NOMO-1 treated with dmso at 0.1 percent for 144 hours (cell line): Measurements from ENCODE around the gene SSBP2.

Experiments
- DNase-seq: peaks from one replicate; lab custom pipeline; 2025; ENCODE audit not compliant: unreplicated experiment; lab: John Stamatoyannopoulos, UW

The SSBP2 gene

DNA sequence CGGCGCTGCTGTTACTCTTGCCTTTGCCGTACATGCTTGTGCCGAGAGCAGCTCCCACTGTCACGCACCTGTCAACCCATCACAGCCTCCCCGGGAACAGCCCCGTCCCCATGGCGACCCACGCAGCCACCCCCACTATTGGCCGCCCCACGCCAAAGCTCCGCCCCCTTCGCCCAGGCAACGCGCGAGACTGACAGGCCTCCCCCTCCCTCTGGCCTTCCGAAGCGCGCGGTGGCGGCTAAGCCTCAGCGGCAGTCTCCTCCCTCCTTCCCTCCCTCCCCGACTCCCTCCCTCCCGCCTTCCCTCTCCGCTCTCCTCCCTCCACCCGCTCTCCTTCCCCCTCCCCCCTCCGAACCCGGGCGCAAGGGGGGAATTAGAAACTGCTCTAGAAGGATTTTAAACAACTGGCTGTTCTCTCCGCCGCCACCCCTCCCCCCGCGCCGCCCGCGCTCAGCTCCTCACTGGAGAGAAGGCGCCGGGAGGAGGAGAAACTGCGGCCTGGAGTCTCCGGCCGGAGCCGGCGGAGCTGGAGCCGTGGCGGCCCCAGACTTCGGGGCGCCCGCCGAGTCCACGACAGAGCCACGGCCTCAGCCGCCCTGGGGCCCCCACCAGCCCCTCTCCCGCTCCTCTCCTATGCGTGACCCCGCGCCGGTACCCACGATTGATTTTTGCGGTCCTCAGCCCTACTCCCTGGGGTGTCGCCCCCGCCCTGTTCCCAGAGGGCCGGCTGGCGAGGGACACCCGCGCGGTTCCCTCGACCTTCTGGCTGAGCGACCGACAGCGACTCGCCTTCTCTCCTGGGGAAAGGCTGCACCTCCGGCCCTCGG is at the start of gene SSBP2:
Gene SSBP2, minus strand, starts transcription at position 89 of the 827 bp plus-strand sequence. Its CDS starts 55 bp downstream, at position 34.
- DNase-seq, result peak; percentile 96

DNA sequence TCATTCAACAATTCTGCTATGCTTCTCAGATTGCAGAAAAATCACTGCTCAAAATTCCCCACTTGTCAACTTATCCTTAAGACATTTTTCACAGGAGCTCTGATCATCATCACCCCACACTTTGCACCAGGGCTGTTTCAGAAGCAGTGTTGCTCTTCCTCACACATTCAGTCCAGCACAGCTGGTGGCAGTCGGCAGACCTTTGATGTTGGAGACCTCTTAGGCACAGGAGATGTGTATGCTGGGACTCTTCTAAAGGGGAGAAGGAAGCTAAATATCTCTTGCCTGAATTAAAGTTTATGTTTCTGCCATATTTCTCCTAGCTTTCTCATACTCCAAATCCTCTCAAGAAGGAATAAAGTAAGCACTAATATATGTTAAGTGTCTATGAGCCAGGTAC is 44.8 kb upstream of the SSBP2 start:
- DNase-seq, result no peak

DNA sequence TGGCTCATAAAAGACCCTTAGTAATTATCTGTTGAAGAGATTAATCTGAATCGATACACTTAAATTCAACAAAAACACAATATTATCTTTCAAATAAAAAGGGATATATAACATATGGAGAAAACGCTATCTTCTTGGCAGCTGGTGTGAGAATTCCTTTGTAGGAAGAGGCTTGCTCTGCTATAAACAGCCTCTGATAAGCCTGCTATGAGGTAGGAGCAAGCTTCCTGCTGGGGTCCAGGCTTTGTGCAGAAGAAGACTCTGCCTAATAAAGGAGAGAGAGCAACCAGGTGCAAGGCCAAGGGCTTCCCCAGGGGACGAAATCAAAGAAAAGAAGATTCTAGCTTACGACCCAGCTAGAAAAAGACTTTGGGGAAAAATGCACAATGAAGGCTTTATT is 43.3 kb upstream of the SSBP2 start:
- no peak for DNase-seq

DNA sequence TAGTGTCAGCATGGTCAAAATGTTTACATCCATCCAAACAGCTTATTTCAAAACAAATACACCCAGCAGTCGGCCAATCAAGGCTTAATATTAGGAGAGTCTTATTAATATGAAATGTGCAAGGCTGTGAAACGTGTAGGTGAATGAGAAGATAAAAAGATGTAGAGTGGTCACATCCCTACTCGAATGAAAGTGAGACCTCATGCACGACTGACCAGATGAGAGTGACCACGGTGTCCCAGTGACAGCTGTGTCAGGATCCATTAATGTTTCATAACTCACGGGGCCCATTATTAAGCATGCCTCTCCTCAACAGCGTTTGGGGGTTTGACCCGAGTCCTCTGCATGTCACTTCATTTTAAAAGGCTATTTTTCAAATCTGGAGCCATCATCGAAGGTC is 39.4 kb upstream of the SSBP2 start:
- no peak for DNase-seq

DNA sequence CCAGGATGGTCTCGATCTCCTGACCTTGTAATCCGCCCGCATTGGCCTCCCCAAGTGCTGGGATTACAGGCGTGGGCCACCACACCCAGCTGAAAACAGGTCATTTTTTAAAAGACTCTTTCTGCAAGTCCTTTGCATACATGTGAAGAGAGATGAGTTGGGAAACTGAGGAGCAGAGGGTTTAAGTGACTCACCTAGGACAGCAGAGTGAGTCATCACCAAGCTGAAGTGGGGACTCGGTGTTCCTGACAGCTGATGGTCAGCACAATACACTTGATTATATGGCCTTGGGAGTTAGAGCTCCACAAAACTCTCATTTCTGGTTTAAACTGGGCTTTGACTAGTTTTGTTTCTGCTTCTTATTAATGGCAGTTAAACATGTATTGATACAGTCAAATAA is 38.1 kb upstream of the SSBP2 start:
- no peak for DNase-seq

DNA sequence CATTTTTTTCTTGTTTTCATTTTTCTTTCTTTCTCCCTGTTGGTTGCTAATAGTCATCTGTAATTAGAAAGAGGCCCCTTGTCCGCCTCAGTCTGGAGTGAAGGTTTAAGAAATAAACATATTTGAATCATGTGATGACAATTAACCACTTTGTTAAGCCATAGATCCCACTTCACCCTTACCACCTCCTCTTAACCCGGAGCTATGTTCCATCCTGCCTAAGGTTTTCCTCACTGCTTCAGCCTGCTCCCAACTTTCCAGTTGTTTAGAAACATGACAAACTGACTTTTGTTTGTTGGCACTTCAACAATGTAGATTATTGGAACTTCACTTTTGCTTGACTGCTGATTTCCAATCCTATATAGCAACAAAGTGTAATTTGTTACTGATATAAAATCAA is 37.4 kb upstream of the SSBP2 start:
- no peak for DNase-seq

DNA sequence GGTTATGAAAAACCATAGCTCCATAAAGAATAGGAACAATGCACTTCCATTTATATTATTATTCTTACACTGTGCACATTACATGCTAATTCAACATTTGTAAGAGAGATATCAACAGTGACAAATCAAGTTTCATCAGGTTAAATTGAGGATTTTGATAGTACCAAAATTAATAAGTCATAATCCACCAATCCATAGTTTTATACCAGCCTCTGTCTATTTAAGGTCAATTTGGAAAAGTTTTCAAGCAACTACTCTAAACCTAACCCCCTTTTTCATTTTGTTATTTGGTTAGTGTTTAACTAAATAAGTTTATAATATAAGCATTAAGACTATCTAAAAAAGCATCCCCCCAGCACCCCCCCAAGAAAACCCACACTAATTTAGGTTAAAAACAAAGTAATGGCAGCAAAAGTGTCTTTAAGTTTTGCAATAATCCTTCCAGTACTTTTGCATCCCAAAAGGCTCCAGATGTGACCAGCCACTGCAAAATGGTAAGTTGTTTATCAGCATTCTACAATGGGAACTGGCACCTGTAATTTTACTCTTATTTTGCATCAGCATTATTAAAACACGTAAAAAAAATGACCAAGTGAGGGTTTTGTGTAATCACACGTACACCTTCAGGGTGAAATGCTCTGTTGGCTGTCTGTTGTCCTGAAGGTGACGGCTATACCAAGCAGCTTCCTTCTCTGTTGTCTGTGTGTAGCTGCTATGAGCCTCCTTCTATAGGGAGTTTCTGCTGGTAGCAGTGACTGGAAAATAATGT is 36.8 kb upstream of the SSBP2 start:
- DNase-seq, result peak; percentile 58

DNA sequence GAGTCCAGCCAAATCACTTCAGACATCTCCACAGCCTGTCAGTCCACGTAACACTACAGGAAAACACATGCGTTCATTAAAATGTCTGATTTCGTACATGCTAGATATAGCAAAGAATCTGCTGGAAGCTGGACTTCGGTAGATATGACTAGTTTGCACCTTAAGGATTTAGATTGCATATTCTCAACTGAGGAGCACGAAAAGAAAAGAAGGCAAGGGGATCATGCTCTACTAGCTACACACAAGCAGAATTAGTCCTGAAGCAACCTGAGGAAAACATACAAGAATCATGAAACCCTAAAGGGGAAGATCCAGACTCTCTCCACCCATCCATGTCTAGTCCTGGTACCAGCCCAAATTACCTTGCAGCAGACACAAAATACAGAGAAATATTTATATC is 36.1 kb upstream of the SSBP2 start:
- DNase-seq, result no peak

DNA sequence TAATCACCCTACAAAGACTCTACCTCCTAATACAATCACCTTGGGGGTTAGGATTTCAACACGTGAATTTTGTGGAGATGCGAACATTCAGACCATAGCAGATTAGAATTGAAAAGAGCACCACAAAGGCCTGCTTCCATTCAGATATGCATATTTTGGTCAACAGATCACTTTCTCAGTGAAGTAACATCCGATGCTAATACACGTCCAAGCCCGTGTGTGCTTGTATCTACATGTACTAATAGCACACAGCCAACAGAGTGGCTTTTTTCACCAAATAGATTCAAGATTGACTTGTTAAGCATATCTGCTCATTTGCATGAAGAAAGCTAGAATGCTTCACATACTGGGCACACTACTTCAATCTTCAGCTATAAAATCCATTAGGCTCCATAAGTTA is 35.6 kb upstream of the SSBP2 start:
- DNase-seq, result no peak

DNA sequence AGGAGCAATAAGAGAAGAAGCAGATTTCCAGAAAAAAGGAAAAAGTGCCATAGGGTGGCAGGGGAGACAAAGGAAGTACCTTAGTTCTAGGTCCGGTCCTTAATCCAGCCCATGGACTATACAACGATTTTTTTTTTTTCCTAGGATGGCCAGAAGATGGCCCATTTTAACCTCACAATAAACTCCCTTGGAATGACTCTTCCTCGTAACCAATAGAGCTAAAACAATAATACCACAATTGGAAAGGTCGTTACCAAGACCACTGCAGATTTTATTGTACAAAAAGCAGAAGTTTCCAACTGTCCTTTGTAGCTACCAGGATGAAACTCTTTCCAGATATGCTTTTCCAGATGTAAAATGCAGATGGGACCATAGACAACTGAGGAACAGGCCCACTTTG is 34.4 kb upstream of the SSBP2 start:
- DNase-seq, result no peak

DNA sequence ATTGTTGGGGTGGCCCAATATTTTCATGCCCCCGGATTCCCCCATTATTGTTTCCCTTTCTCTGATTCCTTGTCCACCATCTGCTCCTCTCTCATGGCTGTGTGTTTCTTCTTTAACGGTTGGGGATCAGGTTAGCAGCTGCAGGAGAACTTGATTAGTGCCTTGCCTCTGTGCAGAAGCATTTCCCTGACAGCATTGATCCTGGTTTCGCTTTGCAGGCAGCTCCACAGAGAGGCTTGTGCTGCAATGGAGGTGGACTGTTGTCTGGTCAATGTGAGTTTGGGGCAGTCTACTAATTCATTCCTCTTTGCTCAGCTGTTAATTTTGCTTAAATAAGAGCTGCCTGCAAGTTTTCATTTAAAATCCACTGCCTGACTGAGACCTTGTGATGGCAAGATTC is 32.5 kb upstream of the SSBP2 start:
- no peak for DNase-seq

DNA sequence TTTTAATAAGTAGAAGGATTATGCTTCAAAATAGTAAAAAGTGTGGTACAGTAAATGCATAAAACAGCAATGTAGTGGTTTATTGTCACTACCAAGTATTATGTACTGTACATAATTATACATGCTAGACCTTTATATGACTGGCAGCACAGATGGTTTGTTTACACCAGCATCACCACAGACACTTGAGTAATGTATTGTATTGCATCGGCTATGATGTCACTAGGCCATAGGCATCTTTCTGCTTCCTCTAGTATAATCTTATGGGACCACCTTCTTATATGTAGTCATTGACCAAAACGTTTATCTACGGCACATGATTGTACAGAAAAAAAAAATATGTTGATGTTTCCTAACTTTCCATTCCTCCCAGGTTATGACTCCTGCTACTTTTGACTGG is 31.9 kb upstream of the SSBP2 start:
- no peak for DNase-seq

DNA sequence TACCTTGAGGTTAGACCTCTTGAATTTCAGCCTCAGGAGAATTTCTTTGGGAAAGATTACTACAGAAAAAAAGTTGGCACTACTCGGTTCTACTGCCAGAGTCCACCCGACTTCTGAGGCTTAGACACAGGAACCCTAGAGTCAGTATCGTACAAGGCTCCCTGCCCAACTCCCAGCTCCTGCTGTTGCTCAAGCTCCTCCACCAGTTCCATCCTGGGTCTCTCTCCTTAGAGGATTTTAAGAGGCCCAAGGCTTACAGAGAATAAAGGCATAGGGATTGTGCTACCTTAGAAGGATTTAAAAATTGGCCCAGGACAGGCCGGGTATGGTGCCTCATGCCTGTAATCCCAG is 29.0 kb upstream of the SSBP2 start:
- DNase-seq, result no peak

DNA sequence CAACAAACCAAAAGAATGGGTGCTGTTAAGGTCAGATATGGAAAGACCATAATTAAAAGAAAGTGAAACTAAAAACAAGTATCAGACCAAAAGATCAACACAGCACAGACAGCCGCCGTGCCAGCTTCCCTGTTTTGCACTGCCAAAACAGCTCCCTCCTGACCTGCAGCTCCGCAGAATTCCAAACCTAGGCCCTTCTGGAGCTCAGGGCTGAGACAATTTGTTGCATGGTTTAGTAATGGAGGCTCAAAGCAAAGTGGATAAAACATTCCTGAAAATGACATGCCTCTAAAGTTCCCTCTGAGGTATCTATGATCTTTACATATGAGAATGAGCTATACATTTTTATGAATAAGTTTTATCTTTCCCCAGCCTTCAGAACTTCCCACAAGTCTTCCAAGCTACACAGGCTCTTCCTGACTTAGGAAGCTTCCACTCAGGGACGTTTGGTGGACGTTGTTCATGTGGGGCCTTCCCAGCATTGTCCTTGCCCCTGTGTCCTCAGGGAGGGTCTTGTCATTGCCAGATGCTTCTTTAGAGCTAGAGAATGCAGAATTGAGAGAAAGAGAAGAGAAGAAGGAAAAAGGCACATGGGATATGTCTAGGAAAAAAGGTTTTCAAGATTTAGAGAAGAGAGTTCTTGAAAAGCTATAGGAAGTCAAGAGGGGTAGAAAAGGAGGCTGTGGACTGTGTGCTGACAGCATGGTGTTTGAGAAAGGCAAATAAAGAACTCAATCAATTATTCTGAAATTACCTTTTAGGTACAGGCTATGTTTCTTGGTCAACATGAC is 28.4 kb upstream of the SSBP2 start:
- no peak for DNase-seq

DNA sequence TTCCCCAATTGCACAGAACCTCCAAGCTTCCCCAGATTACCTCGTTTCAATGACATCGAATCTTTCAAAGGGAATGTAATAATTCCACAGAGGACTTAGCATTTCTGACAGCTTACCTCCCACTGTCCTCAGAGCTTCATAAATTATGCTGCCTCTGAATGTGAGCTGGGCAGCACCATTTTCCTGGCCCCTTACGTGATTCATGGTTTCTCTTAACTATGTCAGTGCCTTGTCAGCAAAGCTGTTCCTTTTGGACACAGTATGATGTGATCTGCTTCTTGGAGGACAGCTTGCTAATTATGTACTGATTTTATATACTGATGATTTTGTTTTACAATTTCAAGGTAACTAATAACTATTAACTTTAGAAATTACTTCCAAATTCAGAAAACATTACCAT is 27.7 kb upstream of the SSBP2 start:
- DNase-seq, result no peak

DNA sequence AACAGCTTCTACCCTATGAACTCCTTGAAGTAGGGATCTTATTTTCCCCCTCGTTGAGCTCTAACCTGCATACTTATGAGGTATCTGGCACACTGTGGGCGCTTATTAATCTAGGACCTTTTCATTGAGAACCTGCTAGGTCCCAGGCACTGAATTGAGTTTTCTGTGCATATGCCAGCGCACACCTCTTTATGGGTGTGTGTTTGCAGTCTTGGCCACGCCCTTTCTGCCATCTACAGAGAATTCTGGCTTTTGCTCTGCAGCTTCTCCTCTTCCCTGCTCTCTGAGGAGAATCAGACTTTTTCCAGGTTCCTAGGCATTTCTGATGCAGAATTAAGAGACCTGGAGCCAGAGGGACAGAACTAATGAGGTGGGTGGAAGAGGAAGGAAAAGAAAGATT is 25.4 kb upstream of the SSBP2 start:
- DNase-seq, result no peak

DNA sequence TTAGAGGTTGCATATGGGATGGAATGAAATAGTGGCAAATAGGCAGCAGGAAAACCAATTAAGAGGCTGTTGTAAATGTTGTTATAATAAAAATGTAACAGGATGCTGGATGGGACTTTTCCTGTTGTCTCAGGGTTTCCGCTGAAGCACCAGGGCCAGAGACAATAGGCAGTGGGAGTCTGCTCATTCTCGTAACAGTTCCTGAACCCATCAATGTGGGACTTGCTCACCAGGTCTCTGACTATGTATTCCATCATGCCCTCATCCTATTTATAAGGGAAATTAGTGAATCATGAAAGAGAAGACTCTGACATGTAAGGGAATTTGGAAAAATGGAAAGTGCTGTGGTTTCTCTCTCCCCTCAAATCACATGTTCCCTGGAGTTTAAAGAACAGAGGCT is 23.5 kb upstream of the SSBP2 start:
- DNase-seq, result no peak

DNA sequence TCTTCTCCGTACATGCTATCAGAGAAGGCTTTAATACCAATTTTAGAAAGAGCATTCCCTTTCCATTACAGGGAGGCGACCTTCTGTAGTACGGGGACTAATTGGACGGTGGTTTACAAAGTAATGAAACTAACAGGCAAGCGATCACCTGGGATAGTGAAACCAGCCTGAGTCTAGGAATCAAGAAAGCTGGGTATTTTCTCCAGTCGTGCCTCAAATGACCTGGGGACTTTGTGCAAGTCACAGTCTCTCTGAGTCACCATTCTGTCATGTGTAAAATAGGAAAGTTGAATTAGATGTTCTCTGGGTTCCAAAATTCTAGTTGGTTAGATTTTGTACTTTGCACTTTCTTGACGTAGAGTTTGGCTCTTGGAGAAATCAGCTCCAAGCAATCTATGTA is 22.7 kb upstream of the SSBP2 start:
- no peak for DNase-seq

DNA sequence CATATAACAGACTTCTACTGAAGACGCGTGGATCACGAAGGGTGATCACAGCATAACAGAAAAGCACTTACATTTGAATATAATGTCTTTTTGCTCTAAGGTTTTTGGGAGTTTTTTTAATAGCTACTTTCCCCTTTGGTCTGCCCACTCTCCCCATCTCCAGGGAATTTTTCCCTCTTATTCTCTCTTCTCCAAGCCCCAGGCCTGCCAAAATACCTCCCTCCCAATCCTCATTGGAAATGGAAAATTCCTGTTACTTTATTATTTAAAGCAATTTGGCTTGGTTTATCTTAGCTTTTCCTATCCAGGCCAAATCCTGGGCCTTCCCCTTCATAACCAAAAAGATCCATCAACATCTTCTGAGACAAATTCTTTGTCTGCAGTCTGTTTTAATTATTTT is 22.3 kb upstream of the SSBP2 start:
- DNase-seq, result no peak

DNA sequence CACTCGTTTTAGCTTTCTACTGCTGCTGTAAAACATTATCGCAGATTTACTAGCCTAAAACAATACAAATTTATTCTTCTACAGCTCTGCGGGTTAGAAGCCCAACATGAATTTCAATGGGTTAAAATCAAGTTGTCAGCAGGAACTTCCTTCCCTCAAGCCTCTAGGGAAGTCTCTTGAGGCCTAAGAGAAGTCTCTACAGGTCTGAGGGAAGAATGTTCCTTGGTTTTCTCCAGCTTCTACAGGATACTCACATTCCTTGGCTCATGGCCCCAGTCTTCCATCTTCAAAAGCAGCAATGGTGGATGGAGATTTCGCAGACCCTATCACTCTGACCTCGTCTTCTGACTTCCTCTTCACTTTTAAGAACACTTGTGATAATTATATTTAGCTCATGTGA is 21.6 kb upstream of the SSBP2 start:
- DNase-seq, result no peak

DNA sequence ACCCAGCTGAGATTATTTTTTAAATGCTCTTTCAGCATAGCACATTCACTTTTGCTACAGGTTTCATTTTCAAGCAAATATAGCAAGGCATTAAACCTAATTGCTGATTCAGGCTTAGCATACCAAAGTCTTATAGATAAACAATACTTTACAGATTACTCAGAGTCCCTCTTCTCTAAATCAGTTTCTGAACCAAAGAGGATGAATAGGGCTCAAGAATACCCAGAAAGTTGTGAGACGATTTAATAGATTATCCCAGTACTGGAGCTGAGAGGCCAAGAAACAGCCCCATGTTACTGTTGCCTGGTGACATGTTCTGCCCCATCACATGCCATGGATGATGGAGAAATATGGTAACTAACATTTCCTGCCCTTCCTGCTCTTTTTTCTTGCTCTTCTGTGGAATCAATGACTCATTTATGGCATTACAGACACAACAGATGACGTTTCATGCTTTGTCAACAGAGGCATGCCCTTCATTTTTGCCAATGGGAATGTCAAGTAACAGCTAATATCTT is 18.1 kb upstream of the SSBP2 start:
- no peak for DNase-seq

DNA sequence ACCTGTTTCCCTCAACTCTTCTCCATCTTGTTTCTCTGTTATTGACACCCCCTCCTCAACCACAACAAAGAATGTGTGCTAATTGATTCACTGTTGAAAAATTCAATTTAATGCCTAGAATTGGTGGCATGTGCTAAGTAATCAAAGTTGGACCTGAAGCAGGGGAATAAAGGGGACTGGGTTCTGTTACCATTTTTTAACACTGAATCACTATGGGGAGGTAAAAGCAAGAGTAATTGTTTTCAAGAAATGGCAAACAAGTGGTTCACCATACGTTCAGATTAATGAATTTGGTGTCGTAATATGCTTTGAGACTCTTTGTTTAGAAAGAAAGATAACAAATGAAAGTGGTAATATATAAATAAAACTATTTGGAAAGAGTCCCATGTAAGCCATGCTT is 17.0 kb upstream of the SSBP2 start:
- no peak for DNase-seq
